GM12874 (cell line): Measurements from ENCODE around the gene PPY.

Experiments
- CTCF ChIP-seq: IDR thresholded peaks from 2 replicates; pipeline ENCODE4 v1.5.1; 2011; ENCODE audit warnings: low read depth, mild to moderate bottlenecking, control low read depth, low read length, moderate library complexity; ENCODE audit not compliant: insufficient read depth

The PPY gene

GRCh38 chr17:43956222-43956621 lies 13.9 kb upstream of the PPY start:
- no peak for TF ChIP-seq CTCF

GRCh38 chr17:43953746-43954145 lies 11.5 kb upstream of the PPY start, which contains the start of gene PYY:
Gene PYY, minus strand, starts transcription at chr17:43953940. Its CDS starts 457 bp downstream, at chr17:43953483.
- TF ChIP-seq CTCF = no peak

DNA sequence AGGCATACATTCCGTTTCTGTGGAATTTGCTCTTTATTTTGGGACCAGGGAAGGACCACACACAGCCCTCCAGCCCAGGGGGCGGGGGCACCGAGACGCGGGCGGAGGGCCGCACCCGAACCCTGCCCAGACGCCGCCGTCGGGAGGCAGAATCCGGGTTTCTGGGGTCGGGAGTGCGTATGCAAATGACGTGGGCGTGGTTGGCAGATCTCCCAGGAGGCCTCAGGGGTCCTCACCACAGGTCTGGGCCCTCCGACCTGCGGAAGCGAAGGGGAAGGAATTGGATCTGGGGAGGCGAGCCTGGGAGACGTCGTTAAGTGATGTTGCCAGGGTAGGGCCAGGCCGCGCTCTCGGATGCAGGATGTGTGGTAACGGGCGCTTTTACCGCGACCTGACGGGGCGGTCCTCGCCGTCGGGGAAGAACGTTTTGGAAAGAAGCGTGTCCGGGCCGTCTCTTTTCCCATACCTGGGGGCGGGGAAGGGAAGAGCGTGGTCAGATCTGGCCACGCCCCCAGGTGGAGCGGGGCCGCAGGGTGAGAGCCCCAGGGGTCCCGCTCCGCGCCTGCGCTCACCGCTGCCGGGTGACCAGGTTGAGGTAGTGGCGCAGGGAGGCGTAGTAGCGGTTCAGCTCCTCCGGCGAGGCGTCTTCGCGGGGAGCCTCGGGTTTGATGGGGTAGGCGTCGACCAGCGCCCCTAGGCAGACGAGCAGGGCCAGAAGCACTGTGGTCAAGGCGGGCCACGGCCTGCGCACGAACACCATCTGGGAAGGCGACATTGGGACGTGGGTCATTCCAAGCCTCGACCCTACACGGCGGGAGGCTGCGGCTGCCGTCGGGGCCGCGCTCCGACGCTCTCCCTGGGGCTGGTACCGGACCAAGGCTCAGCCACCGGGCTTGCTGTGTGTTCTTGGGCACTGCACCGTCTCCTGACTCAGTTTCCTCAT lies 10.7 kb upstream of the PPY start:
- no peak for TF ChIP-seq CTCF

DNA sequence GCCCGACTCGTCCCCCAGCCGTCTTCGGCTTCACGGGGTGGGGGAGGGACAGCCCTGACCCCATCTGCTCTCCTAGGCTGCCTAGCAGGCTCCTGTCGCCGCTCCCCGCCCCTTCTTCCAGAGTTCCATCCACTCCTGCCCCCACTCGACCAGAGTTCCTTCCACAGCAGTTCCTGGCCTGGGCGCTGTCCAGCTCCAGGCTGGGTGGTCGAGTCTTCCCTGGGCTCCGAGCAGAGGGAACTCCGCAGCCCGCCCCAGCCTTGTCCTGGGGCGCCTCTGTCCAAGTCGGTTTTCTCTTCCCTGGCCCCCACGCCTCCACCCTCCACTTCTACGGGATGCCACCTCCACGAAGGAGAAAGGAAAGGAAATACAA lies 10.1 kb upstream of the PPY start:
- no peak for TF ChIP-seq CTCF

DNA sequence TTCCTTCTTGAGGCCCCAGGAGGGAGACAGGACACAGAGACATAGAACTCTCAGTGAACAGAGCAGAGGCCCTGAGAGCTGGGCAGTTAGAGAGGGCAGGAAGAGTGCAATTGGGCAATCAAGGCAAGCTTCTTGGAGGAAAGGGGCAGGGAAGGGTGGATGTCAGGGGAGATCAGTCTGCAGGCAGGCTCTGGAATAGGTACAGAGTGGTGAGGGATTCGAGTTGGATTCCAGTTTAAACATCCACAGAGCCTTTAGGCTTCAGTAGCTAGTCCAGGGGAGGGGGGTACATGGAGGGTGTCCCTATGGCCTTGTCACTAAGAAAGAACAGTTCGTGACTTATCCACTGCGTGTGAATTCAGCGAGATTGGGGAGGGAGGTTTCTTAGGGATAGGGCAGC lies 9.5 kb upstream of the PPY start:
- no peak for TF ChIP-seq CTCF

DNA sequence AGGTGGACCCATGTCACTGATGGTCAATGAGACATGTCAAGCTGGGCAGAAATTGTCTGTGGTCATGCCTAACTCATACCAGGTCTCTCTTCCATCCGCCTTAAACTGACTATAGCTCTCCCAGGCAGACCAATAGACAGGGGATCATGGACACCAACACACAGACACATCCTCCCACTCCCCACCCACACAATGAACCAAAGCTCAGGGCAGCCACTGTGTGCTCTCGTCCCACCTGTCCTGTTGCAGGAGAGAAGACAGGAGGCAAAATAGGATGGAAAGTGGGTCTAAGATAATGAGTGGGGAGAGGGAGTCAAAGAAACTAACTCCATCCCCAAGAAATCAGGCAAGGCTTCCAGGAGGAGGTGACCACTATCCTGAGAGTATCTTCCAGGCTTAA lies 8.3 kb upstream of the PPY start:
- TF ChIP-seq CTCF = no peak

GRCh38 chr17:43949781-43950180 lies 7.5 kb upstream of the PPY start:
- no peak for TF ChIP-seq CTCF
